Measurements from ENCODE around the gene APC2.

- TF ChIP-seq CTCF (IDR thresholded peaks at IDR 0.05; ENCODE audit: poor library complexity, severe bottlenecking), result no peak
- TF ChIP-seq TAF1 (IDR thresholded peaks at IDR 0.05; ENCODE audit: low read depth), result no peak
- no peak for TF ChIP-seq POLR2AphosphoS5 (IDR thresholded peaks at IDR 0.05)
- TF ChIP-seq SMC3 (conservative IDR thresholded peaks at IDR 0.05; ENCODE audit: poor library complexity), result no peak
- TF ChIP-seq EZH2 (IDR thresholded peaks at IDR 0.05; ENCODE audit: borderline replicate concordance, insufficient read depth, low read length, poor library complexity, severe bottlenecking), result no peak
Measured at GRCh38 chr19:1514295-1514661, 64.4 kb downstream of the APC2 start.

Measured in neural cell (in vitro differentiated cells).